Lung (tissue), 12 donors: Measurements from ENCODE around the gene DFFA. TPM values are rescaled to one million over a fixed set of nuclear protein-coding genes. Genes with fewer than 3 reads are reported as not detected.

Experiments
- ATAC-seq: fragments of 200-7000 bp; cut with Tn5 transposase; one replicate; pipeline ENCODE4 v1.9.1; 2020; ENCODE audit warnings: moderate number of reproducible peaks; ENCODE audit not compliant: insufficient read depth, low FRiP score
- DNase-seq, 3 donors: peaks; one replicate each; pipeline ENCODE4 v3.0.0-alpha.2; 2013 to 2017
- H3K27ac ChIP-seq, 2 donors: one replicate each; pipeline ENCODE4 v1.5.1; 2013; ENCODE audit warnings: mild to moderate bottlenecking in 2 of 2, moderate library complexity in 2 of 2, control low read depth in 1 of 2, inconsistent platforms in 1 of 2, low read depth in 1 of 2, low read length in 1 of 2
- H3K27me3 ChIP-seq, 3 donors: one replicate each; pipeline ENCODE4 v1.5.1; 2013; ENCODE audit warnings: low read length in 2 of 3; ENCODE audit not compliant: control insufficient read depth in 3 of 3, insufficient read depth in 3 of 3
- H3K36me3 ChIP-seq, 4 donors: one replicate each; pipeline ENCODE4 v1.5.1; 2013; ENCODE audit warnings: low read length in 4 of 4, mild to moderate bottlenecking in 1 of 4, moderate library complexity in 1 of 4; ENCODE audit not compliant: control insufficient read depth in 4 of 4, insufficient read depth in 4 of 4
- H3K4me1 ChIP-seq, 5 donors: one replicate each; pipeline ENCODE4 v1.5.1; 2013; ENCODE audit warnings: low read length in 5 of 5, mild to moderate bottlenecking in 2 of 5, moderate library complexity in 1 of 5; ENCODE audit not compliant: control insufficient read depth in 5 of 5, insufficient read depth in 5 of 5
- H3K4me3 ChIP-seq: one replicate; pipeline ENCODE4 v1.5.1; 2013; ENCODE audit warnings: mild to moderate bottlenecking, control low read depth, moderate library complexity
- H3K9ac ChIP-seq, 2 donors: one replicate each; pipeline ENCODE4 v1.5.1; 2013; ENCODE audit warnings: low read length in 2 of 2, control low read depth in 1 of 2; ENCODE audit not compliant: insufficient read depth in 1 of 2
- H3K9me3 ChIP-seq, 4 donors: one replicate each; pipeline ENCODE4 v1.5.1; 2013; ENCODE audit warnings: low read length in 3 of 4, mild to moderate bottlenecking in 1 of 4, moderate library complexity in 1 of 4; ENCODE audit not compliant: control insufficient read depth in 4 of 4, insufficient read depth in 3 of 4
- WGBS, 2 donors: extraction: QIAGEN DNeasy Blood & Tissue Kit; methylation state at CpG; one replicate each; pipeline ENCODE4 v1.1.7; 2013; 5-methylcytosine and 5-hydroxymethylcytosine counted together
- polyA plus RNA-seq, 2 donors: library from polyadenylated mRNA; stranded (reverse); fragments of 200-250 nt; gene quantifications; one replicate each; pipeline ENCODE4 v1.2.1, GENCODE V29; 2013
- total RNA-seq, 2 donors: library from RNA; depleted of rRNA in 1 of 2; stranded (reverse); fragments of >200 nt in 1 of 2; gene quantifications; one replicate each; pipeline ENCODE4 v1.2.1, GENCODE V29; 2014 to 2021
- TF ChIP-seq, protein P1 (sequence below): IDR thresholded peaks from 2 replicates; pipeline ENCODE4 v1.5.1; 2012; ENCODE audit warnings: mild to moderate bottlenecking; ENCODE audit errors: control extremely low read depth, extremely low read depth
- donor health status: control.
- donor health status: control.
- donor health status: Bipolar disorder and iron deficiency.
- donor health status: healthy.
- donor health status: DM: yes; HTN: yes; CAD: no.

The DFFA gene
- total and polyA plus RNA-seq, 4 donors, result 13.8 to 37.4 (median 27.1) TPM

DNA sequence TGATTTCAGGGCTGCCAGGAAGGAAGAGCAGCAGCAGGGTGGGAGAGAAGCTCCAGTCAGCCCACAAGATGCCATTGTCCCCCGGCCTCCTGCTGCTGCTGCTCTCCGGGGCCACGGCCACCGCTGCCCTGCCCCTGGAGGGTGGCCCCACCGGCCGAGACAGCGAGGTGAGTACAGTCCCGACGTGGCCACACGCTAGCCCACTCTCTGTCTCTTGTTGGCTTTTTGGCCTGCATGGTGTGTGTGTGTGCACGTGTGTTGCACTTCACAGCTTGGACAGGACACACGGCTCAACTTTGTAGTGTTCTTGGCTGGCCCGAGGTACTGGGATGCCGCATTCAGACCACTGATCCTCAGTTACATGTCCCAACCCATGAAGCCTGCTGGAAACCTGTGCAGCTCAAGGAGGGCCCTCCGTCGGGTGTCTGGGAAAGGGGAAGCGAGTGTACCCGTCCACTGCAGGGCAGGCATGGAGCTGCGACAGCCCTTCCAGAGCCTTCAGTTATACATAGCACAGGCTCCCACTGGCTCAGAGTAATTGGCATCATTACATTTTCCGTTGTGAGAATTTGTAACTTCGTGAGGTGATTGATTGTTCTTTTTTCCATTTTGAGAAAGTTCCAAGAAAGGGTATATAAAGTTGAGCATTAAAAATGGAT is 22.0 kb downstream of the DFFA start:
- peaks cover 0 to 18% (median 0%) of the 10 kb centered on the region in 5 donors for H3K4me1 ChIP-seq
- H3K9me3 ChIP-seq, result peaks cover 0 to 3% (median 0%) of the 10 kb centered on the region in 4 donors
- H3K36me3 ChIP-seq, result no peaks in the 10 kb centered on the region
- H3K9ac ChIP-seq, result no peak overlapping the region
- no peak for DNase-seq
- H3K27ac ChIP-seq, result no peak overlapping the region
- WGBS, 2 donors, result 87 to 90% methylated on average over 21 of the region's 21 CpGs
- no peaks in the 10 kb centered on the region for H3K27me3 ChIP-seq
- TF ChIP-seq, protein P1, sequence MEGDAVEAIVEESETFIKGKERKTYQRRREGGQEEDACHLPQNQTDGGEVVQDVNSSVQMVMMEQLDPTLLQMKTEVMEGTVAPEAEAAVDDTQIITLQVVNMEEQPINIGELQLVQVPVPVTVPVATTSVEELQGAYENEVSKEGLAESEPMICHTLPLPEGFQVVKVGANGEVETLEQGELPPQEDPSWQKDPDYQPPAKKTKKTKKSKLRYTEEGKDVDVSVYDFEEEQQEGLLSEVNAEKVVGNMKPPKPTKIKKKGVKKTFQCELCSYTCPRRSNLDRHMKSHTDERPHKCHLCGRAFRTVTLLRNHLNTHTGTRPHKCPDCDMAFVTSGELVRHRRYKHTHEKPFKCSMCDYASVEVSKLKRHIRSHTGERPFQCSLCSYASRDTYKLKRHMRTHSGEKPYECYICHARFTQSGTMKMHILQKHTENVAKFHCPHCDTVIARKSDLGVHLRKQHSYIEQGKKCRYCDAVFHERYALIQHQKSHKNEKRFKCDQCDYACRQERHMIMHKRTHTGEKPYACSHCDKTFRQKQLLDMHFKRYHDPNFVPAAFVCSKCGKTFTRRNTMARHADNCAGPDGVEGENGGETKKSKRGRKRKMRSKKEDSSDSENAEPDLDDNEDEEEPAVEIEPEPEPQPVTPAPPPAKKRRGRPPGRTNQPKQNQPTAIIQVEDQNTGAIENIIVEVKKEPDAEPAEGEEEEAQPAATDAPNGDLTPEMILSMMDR, result no peak
- H3K4me3 ChIP-seq, result no peak overlapping the region
- ATAC-seq, result no peak

DNA sequence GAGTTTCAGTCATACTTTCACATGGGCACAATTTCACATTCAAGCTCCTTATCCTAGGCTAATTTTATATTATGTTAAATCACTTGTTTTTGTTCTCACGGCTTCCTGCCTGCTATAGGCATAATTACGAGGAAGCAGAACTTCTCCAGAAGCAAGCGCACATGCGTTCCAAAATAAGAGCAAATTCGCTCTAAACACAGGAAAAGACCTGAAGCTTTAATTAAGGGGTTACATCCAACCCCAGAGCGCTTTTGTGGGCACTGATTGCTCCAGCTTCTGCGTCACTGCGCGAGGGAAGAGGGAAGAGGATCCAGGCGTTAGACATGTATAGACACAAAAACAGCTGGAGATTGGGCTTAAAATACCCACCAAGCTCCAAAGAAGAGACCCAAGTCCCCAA is 22.6 kb downstream of the DFFA start, which contains the start of gene CORT:
CORT (plus strand) TSS at position 281 of the 400 bp plus-strand sequence. CDS start 193 bp downstream, outside the sequence.
- TF ChIP-seq, protein P1, result no peak
- Histone ChIP-seq H3K4me3 (no peak within 1 kb of the TSS), H3K9ac (no peak within 1 kb of the TSS), H3K27ac (no peak within 1 kb of the TSS), H3K4me1 (peaks cover 0 to 18% (median 0%) of the 10 kb centered on the region in 5 donors), H3K36me3 (no peaks in the 10 kb centered on the region), H3K27me3 (no peaks in the 10 kb centered on the region), H3K9me3 (peaks cover 0 to 3% (median 0%) of the 10 kb centered on the region in 4 donors)
- 76 to 92% methylated on average over 10 of the region's 10 CpGs for WGBS, 2 donors
- DNase-seq (no peak), ATAC-seq (no peak)

DNA sequence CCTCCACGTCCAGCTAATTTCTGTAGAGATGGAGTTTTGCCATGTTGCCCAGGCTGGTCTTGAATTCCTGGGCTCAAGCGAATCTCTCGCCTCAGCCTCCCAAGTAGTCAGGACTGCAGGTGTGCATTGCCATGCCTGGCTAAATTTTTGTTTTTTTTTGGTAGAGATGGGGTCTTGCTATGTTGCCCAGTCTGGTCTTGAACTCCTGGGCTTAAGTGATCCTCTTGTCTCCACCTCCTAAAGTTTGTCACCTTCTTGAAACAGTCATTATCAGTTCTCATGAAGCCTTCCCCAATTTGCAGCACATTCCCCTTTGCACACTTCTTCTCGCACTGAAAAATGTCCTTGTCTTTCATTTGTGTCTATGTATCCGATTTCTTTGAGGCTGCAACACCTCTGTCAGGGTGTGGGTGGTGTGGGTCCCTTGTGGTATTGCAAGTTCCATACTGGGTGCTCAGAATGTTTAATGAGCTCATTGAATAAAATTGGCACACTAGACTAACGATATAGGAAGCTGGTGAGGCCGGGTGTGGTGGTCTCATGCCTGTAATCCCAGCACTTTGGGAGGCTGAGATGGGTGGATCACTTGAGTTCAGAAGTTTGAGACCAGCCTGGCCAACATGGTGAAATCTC is 25.4 kb downstream of the DFFA start:
- ATAC-seq (no peak), DNase-seq (no peak)
- Histone ChIP-seq H3K4me3 (no peak overlapping the region), H3K36me3 (no peaks in the 10 kb centered on the region), H3K27me3 (no peaks in the 10 kb centered on the region), H3K9me3 (peaks cover 0 to 3% (median 0%) of the 10 kb centered on the region in 4 donors), H3K9ac (no peak overlapping the region), H3K27ac (no peak overlapping the region), H3K4me1 (peaks cover 0 to 18% (median 0%) of the 10 kb centered on the region in 5 donors)
- TF ChIP-seq, protein P1, result no peak
- WGBS, 2 donors, result 97% methylated on average over 7 of the region's 7 CpGs
